HL-60 (cell line): ENCODE measurements around the gene CLIC6.

ENCODE experiments used
- CTCF ChIP-seq: IDR thresholded peaks from one replicate; pipeline ENCODE4 v1.5.1; 2011; ENCODE audit warnings: low read length, control low read depth, inconsistent platforms; ENCODE audit not compliant: insufficient read depth
- GABPA ChIP-seq: IDR thresholded peaks from 2 replicates; pipeline ENCODE4 v1.6.1; 2012; ENCODE audit warnings: low read depth
- POLR2AphosphoS5 ChIP-seq: IDR thresholded peaks from 2 replicates; pipeline ENCODE4 v1.6.1; 2012; ENCODE audit warnings: low read depth
- SPI1 ChIP-seq: IDR thresholded peaks from 2 replicates; pipeline ENCODE4 v1.6.1; 2012; ENCODE audit warnings: low read depth, mild to moderate bottlenecking, borderline replicate concordance
- TF ChIP-seq, protein P1 (sequence below): IDR thresholded peaks from 2 replicates; pipeline ENCODE4 v1.6.1; 2012; ENCODE audit warnings: low read depth; ENCODE audit not compliant: insufficient replicate concordance

- TF ChIP-seq CTCF (no peak), POLR2AphosphoS5 (no peak), GABPA (no peak), SPI1 (no peak)
- TF ChIP-seq, protein P1, sequence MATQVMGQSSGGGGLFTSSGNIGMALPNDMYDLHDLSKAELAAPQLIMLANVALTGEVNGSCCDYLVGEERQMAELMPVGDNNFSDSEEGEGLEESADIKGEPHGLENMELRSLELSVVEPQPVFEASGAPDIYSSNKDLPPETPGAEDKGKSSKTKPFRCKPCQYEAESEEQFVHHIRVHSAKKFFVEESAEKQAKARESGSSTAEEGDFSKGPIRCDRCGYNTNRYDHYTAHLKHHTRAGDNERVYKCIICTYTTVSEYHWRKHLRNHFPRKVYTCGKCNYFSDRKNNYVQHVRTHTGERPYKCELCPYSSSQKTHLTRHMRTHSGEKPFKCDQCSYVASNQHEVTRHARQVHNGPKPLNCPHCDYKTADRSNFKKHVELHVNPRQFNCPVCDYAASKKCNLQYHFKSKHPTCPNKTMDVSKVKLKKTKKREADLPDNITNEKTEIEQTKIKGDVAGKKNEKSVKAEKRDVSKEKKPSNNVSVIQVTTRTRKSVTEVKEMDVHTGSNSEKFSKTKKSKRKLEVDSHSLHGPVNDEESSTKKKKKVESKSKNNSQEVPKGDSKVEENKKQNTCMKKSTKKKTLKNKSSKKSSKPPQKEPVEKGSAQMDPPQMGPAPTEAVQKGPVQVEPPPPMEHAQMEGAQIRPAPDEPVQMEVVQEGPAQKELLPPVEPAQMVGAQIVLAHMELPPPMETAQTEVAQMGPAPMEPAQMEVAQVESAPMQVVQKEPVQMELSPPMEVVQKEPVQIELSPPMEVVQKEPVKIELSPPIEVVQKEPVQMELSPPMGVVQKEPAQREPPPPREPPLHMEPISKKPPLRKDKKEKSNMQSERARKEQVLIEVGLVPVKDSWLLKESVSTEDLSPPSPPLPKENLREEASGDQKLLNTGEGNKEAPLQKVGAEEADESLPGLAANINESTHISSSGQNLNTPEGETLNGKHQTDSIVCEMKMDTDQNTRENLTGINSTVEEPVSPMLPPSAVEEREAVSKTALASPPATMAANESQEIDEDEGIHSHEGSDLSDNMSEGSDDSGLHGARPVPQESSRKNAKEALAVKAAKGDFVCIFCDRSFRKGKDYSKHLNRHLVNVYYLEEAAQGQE, result no peak
These were observed 68.3 kb downstream of the CLIC6 start for GRCh38 chr21:34737115-34737514.
